SK-MEL-5 (cell line): ENCODE data around the gene ECPAS. TPM values are rescaled to one million over a fixed set of nuclear protein-coding genes. Genes with fewer than 3 reads are reported as not detected.
"Not testable (repeated sequence)": the region's sequence is repeated elsewhere in the genome, so short reads cannot be mapped to it uniquely, and the experiment has no call there.

Source experiments
- DNase-seq: peaks from one replicate; pipeline ENCODE4 v3.0.0-alpha.2; 2016; ENCODE audit warnings: low read depth, low spot score
- in situ Hi-C: cut with HindIII; loops from 2 replicates; pipeline ENCODE4 v1.10.0; 2016; ENCODE audit warnings: low sequenced_read_pairs, high pct_unique_total_duplicates, low pct_unique_long_range_greater_than_20kb
- polyA plus RNA-seq, 2 experiments: library from polyadenylated mRNA; depleted of rRNA; stranded (reverse); fragments of >200 nt; gene quantifications; 2 replicates each; pipeline ENCODE4 v1.2.3, GENCODE V29; 2015
- total RNA-seq: library from RNA; depleted of rRNA; stranded (reverse); fragments of >200 nt; shearing (Covaris generic); gene quantifications from 2 replicates; pipeline ENCODE4 v1.2.3, GENCODE V29; 2014; rRNA removed

The ECPAS gene
- total RNA-seq: 54.1 and 58.0 TPM in 2 replicates
- polyA plus RNA-seq (2015; cell fraction: cytosol; rRNA removed): 24.8 and 31.3 TPM in 2 replicates
- 82.8 and 88.0 TPM in 2 replicates for polyA plus RNA-seq (2015; cell fraction: nucleus; rRNA removed)

GRCh38 chr9:111483858-111484571 is at the start of gene ECPAS:
TSS of gene ECPAS (minus strand) at chr9:111484383. CDS start at chr9:111472918, 11,465 bp downstream.
- peak; percentile 86 for DNase-seq

GRCh38 chr9:111533099-111533790 is 49.1 kb upstream of the ECPAS start:
- DNase-seq: no peak
- in situ Hi-C loops: no loop called here

More at GRCh38 chr9:111483858-111484571, at the start of gene ECPAS:
- in situ Hi-C loops: no loop called here

- no peak for DNase-seq
- in situ Hi-C loops: no loop called here
Measured at GRCh38 chr9:111531716-111532115, 47.5 kb upstream of the ECPAS start.

- no peak for DNase-seq
- in situ Hi-C loops: no loop called here
Measured at GRCh38 chr9:111529787-111530186, 45.6 kb upstream of the ECPAS start.

- DNase-seq: no peak
- in situ Hi-C loops: no loop called here
Measured at GRCh38 chr9:111527347-111527746, 43.2 kb upstream of the ECPAS start.

- in situ Hi-C loops: no loop called here
- peak; percentile 87 for DNase-seq
Measured at GRCh38 chr9:111525056-111525977, 41.1 kb upstream of the ECPAS start, which contains the start of gene ZNF483. TSS of gene ZNF483 (plus strand) at chr9:111525179. CDS start at chr9:111527396, 2,217 bp downstream.

- in situ Hi-C loops: no loop called here
- DNase-seq: no peak
Measured at GRCh38 chr9:111524731-111525055, 40.5 kb upstream of the ECPAS start.

- DNase-seq: peak; percentile 37
- in situ Hi-C loops: no loop called here
Measured at GRCh38 chr9:111516061-111516465, 31.9 kb upstream of the ECPAS start.

GRCh38 chr9:111514967-111515366 is 30.8 kb upstream of the ECPAS start:
- in situ Hi-C loops: no loop called here
- no peak for DNase-seq

- DNase-seq, in situ Hi-C loops: not testable (repeated sequence)
Measured at GRCh38 chr9:111511581-111511980, 27.4 kb upstream of the ECPAS start.

GRCh38 chr9:111502506-111502905 is 18.3 kb upstream of the ECPAS start:
- in situ Hi-C loops: no loop called here
- no peak for DNase-seq

- DNase-seq: no peak
- in situ Hi-C loops: no loop called here
Measured at GRCh38 chr9:111501648-111502047, 17.5 kb upstream of the ECPAS start.

GRCh38 chr9:111501005-111501562 is 16.9 kb upstream of the ECPAS start:
- no peak for DNase-seq
- in situ Hi-C loops: no loop called here

GRCh38 chr9:111497196-111497595 is 13.0 kb upstream of the ECPAS start:
- in situ Hi-C loops, DNase-seq: not testable (repeated sequence)

- no peak for DNase-seq
- in situ Hi-C loops: no loop called here
Measured at GRCh38 chr9:111484572-111484894, 350 bp upstream of the ECPAS start.

GRCh38 chr9:111483439-111483857 is 735 bp downstream of the ECPAS start:
- peak; percentile 50 for DNase-seq
- in situ Hi-C loops: no loop called here

GRCh38 chr9:111482694-111483438 is 1.3 kb downstream of the ECPAS start:
- in situ Hi-C loops: no loop called here
- DNase-seq: peak; percentile 50
